ENCODE data around the gene GTF2IRD2. TPM values are rescaled to one million over a fixed set of nuclear protein-coding genes. Genes with fewer than 3 reads are reported as not detected.
"Not testable (repeated sequence)": the region's sequence is repeated elsewhere in the genome, so short reads cannot be mapped to it uniquely, and the experiment has no call there.

The GTF2IRD2 gene
- total and polyA plus RNA-seq, 2 of the 4 experiments (the other 2 are of a cell fraction): 2.9 to 5.2 TPM

GRCh38 chr7:74756673-74757072 lies 94.7 kb downstream of the GTF2IRD2 start:
- H4K20me1 ChIP-seq (ENCODE audit: insufficient read depth, low read length); H2BK5ac ChIP-seq (ENCODE audit: low read depth, low read length, poor library complexity, severe bottlenecking); H3K56ac ChIP-seq (ENCODE audit: extremely low read depth, insufficient read depth, low read length); BruUV-seq (replicated peaks); H3K4me3 ChIP-seq (ENCODE audit: insufficient read depth, low read depth, low read length); H4K8ac ChIP-seq (ENCODE audit: low read depth in 2 of 2, low read length in 2 of 2); H3K18ac ChIP-seq (ENCODE audit: low read depth, low read length); ATAC-seq (ENCODE audit: low read depth); CTCF ChIA-PET; POLR2A ChIA-PET (ENCODE audit: unreplicated experiment); H3K27me3 ChIP-seq (ENCODE audit: control insufficient read depth, insufficient read depth, low read length); H3K36me3 ChIP-seq (ENCODE audit: control insufficient read depth, insufficient read depth, low read length); H4K91ac ChIP-seq (ENCODE audit: insufficient read depth, low read depth, low read length); H2BK15ac ChIP-seq (ENCODE audit: low read depth, low read length); H3K9ac ChIP-seq (ENCODE audit: low read depth, low read length); H3K27ac ChIP-seq (ENCODE audit: insufficient read depth, low read length); H3K14ac ChIP-seq (replicated peaks; ENCODE audit: low read depth, low read length); dilution Hi-C loops (cut with HindIII; ENCODE audit: low sequenced_read_pairs, unreplicated experiment); H4K5ac ChIP-seq (ENCODE audit: low read depth, low read length); in situ Hi-C loops (cut with MboI; ENCODE audit: low sequenced_read_pairs); H3K9me3 ChIP-seq (ENCODE audit: control insufficient read depth, insufficient read depth, low read length); intact Hi-C loops (cut with micrococcal nuclease); H3K9me1 ChIP-seq (ENCODE audit: insufficient read depth, low read length); H2BK120ac ChIP-seq (ENCODE audit: low read depth, low read length); H3K4me1 ChIP-seq (ENCODE audit: control insufficient read depth, insufficient read depth, low read length); H3K23ac ChIP-seq (ENCODE audit: low read depth, low read length); H2BK20ac ChIP-seq (ENCODE audit: low read depth, low read length); H3K4me2 ChIP-seq (ENCODE audit: low read depth, low read length); H2AFZ ChIP-seq (replicated peaks; ENCODE audit: low read length, poor library complexity); H3K4ac ChIP-seq (ENCODE audit: low read depth, low read length); H3K79me1 ChIP-seq (ENCODE audit: low read depth in 1 of 2, low read length in 2 of 2); H2AK5ac ChIP-seq (ENCODE audit: low read depth, low read length); DNase-seq; H2AK9ac ChIP-seq (replicated peaks; ENCODE audit: low read depth, low read length, poor library complexity): not testable (repeated sequence)
- WGBS, 2 experiments (ENCODE audit: extremely low coverage in 2 of 2, insufficient read length in 1 of 2): no CpG with 5 or more reads among the region's 5 CpGs

GRCh38 chr7:74753921-74754482 lies 97.4 kb downstream of the GTF2IRD2 start:
- in situ Hi-C loops (cut with MboI; ENCODE audit: low sequenced_read_pairs); H3K27ac ChIP-seq (ENCODE audit: insufficient read depth, low read length); intact Hi-C loops (cut with micrococcal nuclease); H3K9ac ChIP-seq (ENCODE audit: low read depth, low read length); H3K4me2 ChIP-seq (ENCODE audit: low read depth, low read length); H3K9me3 ChIP-seq (ENCODE audit: control insufficient read depth, insufficient read depth, low read length); H3K18ac ChIP-seq (ENCODE audit: low read depth, low read length); H4K5ac ChIP-seq (ENCODE audit: low read depth, low read length); POLR2A ChIA-PET (ENCODE audit: unreplicated experiment); H3K79me1 ChIP-seq (ENCODE audit: low read depth in 1 of 2, low read length in 2 of 2); H3K27me3 ChIP-seq (ENCODE audit: control insufficient read depth, insufficient read depth, low read length); H2AFZ ChIP-seq (replicated peaks; ENCODE audit: low read length, poor library complexity); H2BK120ac ChIP-seq (ENCODE audit: low read depth, low read length); H3K4ac ChIP-seq (ENCODE audit: low read depth, low read length); H2AK5ac ChIP-seq (ENCODE audit: low read depth, low read length); ATAC-seq (ENCODE audit: low read depth); H2BK15ac ChIP-seq (ENCODE audit: low read depth, low read length); dilution Hi-C loops (cut with HindIII; ENCODE audit: low sequenced_read_pairs, unreplicated experiment); CTCF ChIA-PET; H4K8ac ChIP-seq (ENCODE audit: low read depth in 2 of 2, low read length in 2 of 2); H4K20me1 ChIP-seq (ENCODE audit: insufficient read depth, low read length); BruUV-seq (replicated peaks); H3K23ac ChIP-seq (ENCODE audit: low read depth, low read length); H3K56ac ChIP-seq (ENCODE audit: extremely low read depth, insufficient read depth, low read length); H2BK20ac ChIP-seq (ENCODE audit: low read depth, low read length); H3K36me3 ChIP-seq (ENCODE audit: control insufficient read depth, insufficient read depth, low read length); H3K4me3 ChIP-seq (ENCODE audit: insufficient read depth, low read depth, low read length); H3K14ac ChIP-seq (replicated peaks; ENCODE audit: low read depth, low read length); H2AK9ac ChIP-seq (replicated peaks; ENCODE audit: low read depth, low read length, poor library complexity); H2BK5ac ChIP-seq (ENCODE audit: low read depth, low read length, poor library complexity, severe bottlenecking); H3K4me1 ChIP-seq (ENCODE audit: control insufficient read depth, insufficient read depth, low read length); H4K91ac ChIP-seq (ENCODE audit: insufficient read depth, low read depth, low read length); DNase-seq; H3K9me1 ChIP-seq (ENCODE audit: insufficient read depth, low read length): not testable (repeated sequence)
- WGBS, 2 experiments (ENCODE audit: extremely low coverage in 2 of 2, insufficient read length in 1 of 2): no CpG with 5 or more reads among the region's 9 CpGs
